AG20443 (cell line): Measurements from ENCODE around the gene PARP3.
A peak's percentile ranks its signal among the peaks of the same experiment; 100 is the strongest.

Source experiments
- DNase-seq: peaks from one replicate; pipeline ENCODE4 v3.0.0; 2012; ENCODE audit warnings: low spot score, mixed read lengths

The PARP3 gene

GRCh38 chr3:51966922-51967383 lies 24.8 kb downstream of the PARP3 start:
- DNase-seq = no peak

- DNase-seq = peak; percentile 90
These were observed 25.4 kb downstream of the PARP3 start, which contains the start of gene PCBP4 for GRCh38 chr3:51967384-51968169. Gene PCBP4, minus strand, starts transcription at chr3:51967454. Its CDS starts 6,214 bp downstream, at chr3:51961240.

- DNase-seq = no peak
These were observed 26.1 kb downstream of the PARP3 start for GRCh38 chr3:51968170-51968775.

GRCh38 chr3:51968883-51969678 lies 26.9 kb downstream of the PARP3 start:
- DNase-seq = no peak

GRCh38 chr3:51969841-51970240 lies 27.7 kb downstream of the PARP3 start:
- no peak for DNase-seq

- no peak for DNase-seq
These were observed 28.6 kb downstream of the PARP3 start for GRCh38 chr3:51970606-51971300.

GRCh38 chr3:51971350-51971749 lies 29.2 kb downstream of the PARP3 start:
- no peak for DNase-seq

GRCh38 chr3:51974277-51974962 lies 32.3 kb downstream of the PARP3 start:
- DNase-seq = no peak

- peak; percentile 96 for DNase-seq
These were observed 33.0 kb downstream of the PARP3 start, which contains the start of gene ABHD14A for GRCh38 chr3:51974963-51975851. Gene ABHD14A, plus strand, starts transcription at chr3:51975064. Its CDS starts 72 bp downstream, at chr3:51975136.

- peak; percentile 76 for DNase-seq
These were observed 33.8 kb downstream of the PARP3 start for GRCh38 chr3:51975852-51976549.

GRCh38 chr3:51977446-51978142 lies 35.4 kb downstream of the PARP3 start:
- DNase-seq = no peak

GRCh38 chr3:51978143-51978502 lies 36.0 kb downstream of the PARP3 start:
- DNase-seq = no peak

GRCh38 chr3:51980253-51980652 lies 38.1 kb downstream of the PARP3 start:
- DNase-seq = no peak

- DNase-seq = no peak
These were observed 40.2 kb downstream of the PARP3 start for GRCh38 chr3:51982352-51982837.

- DNase-seq = peak; percentile 98
These were observed 40.8 kb downstream of the PARP3 start, which contains the start of gene ACY1 for GRCh38 chr3:51982838-51983577. Gene ACY1, plus strand, starts transcription at chr3:51983535. Its CDS starts 530 bp downstream, at chr3:51984065.

GRCh38 chr3:51983578-51984268 lies 41.6 kb downstream of the PARP3 start:
- no peak for DNase-seq

- no peak for DNase-seq
These were observed 42.1 kb downstream of the PARP3 start for GRCh38 chr3:51984269-51984647.
